Measurements from ENCODE around the gene CTSS. TPM values are rescaled to one million over a fixed set of nuclear protein-coding genes. Genes with fewer than 3 reads are reported as not detected.

CTSS gene
- total RNA-seq, 1 experiment from 2014 or later = not detected

Other genes with a start within 250 kb of the CTSS start
- 3.3 and 3.5 TPM in 2 replicates for gene ADAMTSL4, start 216.4 kb downstream of the CTSS start, total RNA-seq (2014; rRNA removed; shearing (Covaris generic); ENCODE audit: low replicate concordance)
- 148 and 184 TPM in 2 replicates for gene MCL1, start 186.2 kb downstream of the CTSS start, total RNA-seq (2014; rRNA removed; shearing (Covaris generic); ENCODE audit: low replicate concordance)
- 172 and 256 TPM in 2 replicates for gene ENSA, start 136.2 kb downstream of the CTSS start, total RNA-seq (2014; rRNA removed; shearing (Covaris generic); ENCODE audit: low replicate concordance)
- 12.1 and 14.1 TPM in 2 replicates for gene GOLPH3L, start 68.6 kb downstream of the CTSS start, total RNA-seq (2014; rRNA removed; shearing (Covaris generic); ENCODE audit: low replicate concordance)
- 0.95 TPM in 1 of 2 replicates, not detected in the other for gene HORMAD1, start 44.9 kb downstream of the CTSS start, total RNA-seq (2014; rRNA removed; shearing (Covaris generic); ENCODE audit: low replicate concordance)
- gene CTSK, start 42.5 kb upstream of the CTSS start, total RNA-seq (2014; rRNA removed; shearing (Covaris generic); ENCODE audit: low replicate concordance) = 0.92 and 2.3 TPM in 2 replicates
- 7.3 and 13.7 TPM in 2 replicates for gene ARNT, start 110.8 kb upstream of the CTSS start, total RNA-seq (2014; rRNA removed; shearing (Covaris generic); ENCODE audit: low replicate concordance)
- not detected in 2 replicates for gene CTXND2, start 121.4 kb upstream of the CTSS start, total RNA-seq (2014; rRNA removed; shearing (Covaris generic); ENCODE audit: low replicate concordance)
- gene SETDB1, start 160.6 kb upstream of the CTSS start, total RNA-seq (2014; rRNA removed; shearing (Covaris generic); ENCODE audit: low replicate concordance) = 23.5 and 49.2 TPM in 2 replicates
- 86.1 and 89.6 TPM in 2 replicates for gene CERS2, start 209.1 kb upstream of the CTSS start, total RNA-seq (2014; rRNA removed; shearing (Covaris generic); ENCODE audit: low replicate concordance)
- gene ANXA9, start 216.5 kb upstream of the CTSS start, total RNA-seq (2014; rRNA removed; shearing (Covaris generic); ENCODE audit: low replicate concordance) = 0.46 TPM in 1 of 2 replicates, not detected in the other
- 8.7 and 8.9 TPM in 2 replicates for gene MINDY1, start 241.1 kb upstream of the CTSS start, total RNA-seq (2014; rRNA removed; shearing (Covaris generic); ENCODE audit: low replicate concordance)
- gene PRUNE1, start 242.7 kb upstream of the CTSS start, total RNA-seq (2014; rRNA removed; shearing (Covaris generic); ENCODE audit: low replicate concordance) = 7.5 and 8.1 TPM in 2 replicates